ENCODE measurements around the gene IFT20. TPM values are rescaled to one million over a fixed set of nuclear protein-coding genes. Genes with fewer than 3 reads are reported as not detected.

Gene IFT20
- total RNA-seq, 1 experiment from 2014 or later = 25.4 TPM

- POLR2A ChIA-PET = no interaction called here
- ATAC-seq = no peak
- H3K4me1 ChIP-seq (ENCODE audit: control insufficient read depth, insufficient read depth, low read length) = peaks cover 24% of the 10 kb centered on the region
- no peak for DNase-seq (ENCODE audit: low read depth, low spot score)
- BruUV-seq (replicated peaks) = TSS peak; percentile 50
- H3K36me3 ChIP-seq (ENCODE audit: control insufficient read depth, insufficient read depth, low read length) = no peaks in the 10 kb centered on the region; the same call in 1 of the 2 replicates
- intact Hi-C loops (cut with micrococcal nuclease; ENCODE audit: unreplicated experiment) = no loop called here
- no peaks in the 10 kb centered on the region for H3K9me3 ChIP-seq (ENCODE audit: control insufficient read depth, insufficient read depth, low read depth, low read length)
- H3K27ac ChIP-seq (ENCODE audit: low read length) = no peak overlapping the region
- H3K27me3 ChIP-seq (ENCODE audit: control insufficient read depth, insufficient read depth, low read length) = no peaks in the 10 kb centered on the region
- CTCF ChIA-PET = interaction anchor here (0.7 kb wide), 1 partner anchor 152 kb away, joined by 4 read pairs; no protein-coding TSS in a partner anchor
- no peak overlapping the region for H3K4me3 ChIP-seq (ENCODE audit: low read depth in 2 of 2, low read length in 2 of 2)
- TF ChIP-seq REST (IDR thresholded peaks at IDR 0.05; ENCODE audit: insufficient read depth in 1 of 2, low read depth in 2 of 2, low read length in 1 of 2) (no peak), CTCF (IDR thresholded peaks at IDR 0.05) (no peak), TCF7L2 (IDR thresholded peaks at IDR 0.05; ENCODE audit: low read depth, low read length) (no peak), POLR2AphosphoS5 (IDR thresholded peaks at IDR 0.05; ENCODE audit: low read depth, low read length) (no peak), SIN3A (IDR thresholded peaks at IDR 0.05; ENCODE audit: borderline replicate concordance, insufficient read depth, low read depth, low read length) (no peak)
- in situ Hi-C loops (cut with HindIII; ENCODE audit: low pct_unique_long_range_greater_than_20kb, low sequenced_read_pairs) = no loop called here
Measured at GRCh38 chr17:28333083-28333746, 2.1 kb downstream of the IFT20 start.

- TF ChIP-seq TCF7L2 (IDR thresholded peaks at IDR 0.05; ENCODE audit: low read depth, low read length) (no peak), SIN3A (IDR thresholded peaks at IDR 0.05; ENCODE audit: borderline replicate concordance, insufficient read depth, low read depth, low read length) (no peak), POLR2AphosphoS5 (IDR thresholded peaks at IDR 0.05; ENCODE audit: low read depth, low read length) (no peak), CTCF (IDR thresholded peaks at IDR 0.05) (no peak), REST (IDR thresholded peaks at IDR 0.05; ENCODE audit: insufficient read depth in 1 of 2, low read depth in 2 of 2, low read length in 1 of 2) (no peak)
- Histone ChIP-seq H3K36me3 (ENCODE audit: control insufficient read depth, insufficient read depth, low read length) (no peaks in the 10 kb centered on the region; the same call in 1 of the 2 replicates), H3K4me3 (ENCODE audit: low read depth in 2 of 2, low read length in 2 of 2) (no peak overlapping the region), H3K27me3 (ENCODE audit: control insufficient read depth, insufficient read depth, low read length) (no peaks in the 10 kb centered on the region), H3K9me3 (ENCODE audit: control insufficient read depth, insufficient read depth, low read depth, low read length) (no peaks in the 10 kb centered on the region), H3K27ac (ENCODE audit: low read length) (no peak overlapping the region), H3K4me1 (ENCODE audit: control insufficient read depth, insufficient read depth, low read length) (peaks cover 18% of the 10 kb centered on the region)
- DNase-seq (ENCODE audit: low read depth, low spot score) (no peak), ATAC-seq (no peak)
- no TSS peak for BruUV-seq (replicated peaks)
- ChIA-PET CTCF (no interaction called here), POLR2A (interaction anchor here (1.0 kb wide), 1 partner anchor 25 kb away, joined by 4 read pairs; the partner anchor contains the start of gene POLDIP2)
- intact Hi-C loops (cut with micrococcal nuclease; ENCODE audit: unreplicated experiment) (no loop called here), in situ Hi-C loops (cut with HindIII; ENCODE audit: low pct_unique_long_range_greater_than_20kb, low sequenced_read_pairs) (no loop called here)
Measured at GRCh38 chr17:28331891-28332420, 3.3 kb downstream of the IFT20 start.
